Measurements from ENCODE around the gene CYBA.
"Not testable (repeated sequence)": the region's sequence is repeated elsewhere in the genome, so short reads cannot be mapped to it uniquely, and the experiment has no call there.

Gene CYBA

DNA sequence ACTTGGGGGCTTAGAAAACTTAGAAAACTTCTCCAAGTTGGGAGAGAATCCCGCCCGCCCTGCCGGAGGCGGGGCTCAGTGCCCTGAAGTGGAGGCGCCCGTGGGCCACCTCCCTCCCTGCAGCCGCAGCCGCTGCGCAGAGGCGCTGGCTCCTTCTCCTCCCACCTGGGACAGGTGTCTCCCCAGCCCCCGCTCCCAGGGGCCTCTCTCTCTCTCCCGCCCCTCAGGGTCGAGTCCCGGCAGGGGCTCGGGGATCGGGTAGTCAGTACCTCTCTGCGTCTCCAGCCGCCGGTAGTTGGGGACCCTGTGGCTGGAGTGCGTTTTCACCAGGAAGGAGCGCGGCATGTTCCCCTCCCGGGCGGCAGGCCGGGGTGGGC lies 35.2 kb upstream of the CYBA start:
- no peak for FAIRE-seq

DNA sequence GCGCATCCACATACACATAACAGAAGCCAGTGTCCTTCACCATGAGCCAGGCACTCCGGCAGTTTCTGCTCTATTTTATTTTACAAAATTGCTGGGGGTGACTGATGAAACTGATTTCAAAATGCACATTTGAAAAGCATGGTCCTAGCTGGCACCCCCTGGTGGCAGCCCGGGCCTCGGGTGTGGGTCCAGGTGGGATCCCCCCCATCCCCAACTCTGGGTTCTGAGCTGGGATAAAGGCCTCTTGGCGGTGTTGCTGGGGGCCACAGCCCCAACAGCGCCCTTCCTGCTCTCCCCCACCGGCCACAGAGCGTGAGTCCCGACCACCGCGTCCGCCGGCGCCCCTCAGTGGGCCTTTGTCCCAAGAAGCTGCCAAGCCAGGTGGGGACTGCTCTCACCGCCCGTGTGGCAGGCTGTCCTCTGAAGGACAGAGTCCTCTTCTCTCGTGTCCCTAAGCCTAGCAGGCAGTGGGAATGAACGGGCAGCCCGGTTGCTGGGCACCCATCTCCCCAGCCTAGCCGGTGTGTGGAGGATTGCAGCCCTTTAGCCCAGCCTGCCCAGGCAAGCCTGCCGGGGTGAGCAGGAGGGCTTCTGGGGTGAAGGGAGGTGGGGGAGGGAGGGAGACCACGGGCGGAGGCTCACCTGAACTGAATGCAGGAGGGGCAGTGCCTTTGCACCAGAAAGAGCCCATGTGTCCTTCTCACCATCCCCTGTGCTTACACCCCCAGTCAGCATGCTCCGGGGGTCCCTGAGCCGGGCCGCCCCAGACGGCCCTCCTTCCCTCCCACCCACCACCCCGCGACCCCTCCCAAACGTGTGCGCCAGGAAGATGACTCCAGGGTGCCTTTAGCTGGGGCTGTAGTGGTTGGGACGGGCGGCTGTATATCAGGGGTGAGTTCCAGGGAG lies 34.6 kb upstream of the CYBA start:
- no peak for FAIRE-seq

GRCh38 chr16:88684569-88685155 lies 33.8 kb upstream of the CYBA start:
- FAIRE-seq, result no peak

DNA sequence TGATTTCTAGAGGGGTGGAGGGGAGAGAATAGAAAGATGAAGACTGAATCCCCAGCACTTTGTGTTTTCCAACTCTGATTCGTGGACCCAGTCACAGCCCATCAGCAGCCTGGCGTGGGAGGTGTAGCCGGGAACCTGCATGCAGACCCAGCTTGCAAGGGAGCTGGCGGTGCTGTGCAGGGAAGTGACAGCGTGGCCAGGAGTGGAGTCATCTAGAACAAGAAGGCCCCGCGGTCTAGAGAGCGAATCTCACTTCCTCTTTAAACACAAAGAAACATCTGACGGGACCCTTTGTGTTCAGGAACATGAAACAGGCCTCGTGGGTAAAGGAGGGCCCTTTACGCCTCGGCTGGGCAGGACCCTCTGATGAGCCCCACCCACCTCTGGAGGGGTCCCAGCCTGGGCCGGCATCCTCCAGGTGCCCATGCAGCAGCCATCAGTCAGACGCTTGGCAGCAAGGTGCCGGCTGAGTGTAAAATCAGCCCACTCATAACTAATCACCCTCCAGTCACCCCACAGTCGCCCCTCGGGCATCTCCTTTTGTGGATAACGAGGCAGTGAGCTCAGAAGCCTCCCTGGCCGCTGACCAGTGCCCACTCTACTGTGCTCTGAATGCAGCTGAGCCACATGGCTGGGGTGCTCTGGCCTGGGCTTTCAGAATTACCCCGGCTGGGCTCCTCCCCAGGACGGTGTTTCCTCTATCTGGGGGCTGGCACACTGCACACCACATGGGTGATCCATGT lies 31.0 kb upstream of the CYBA start:
- FAIRE-seq, result no peak

DNA sequence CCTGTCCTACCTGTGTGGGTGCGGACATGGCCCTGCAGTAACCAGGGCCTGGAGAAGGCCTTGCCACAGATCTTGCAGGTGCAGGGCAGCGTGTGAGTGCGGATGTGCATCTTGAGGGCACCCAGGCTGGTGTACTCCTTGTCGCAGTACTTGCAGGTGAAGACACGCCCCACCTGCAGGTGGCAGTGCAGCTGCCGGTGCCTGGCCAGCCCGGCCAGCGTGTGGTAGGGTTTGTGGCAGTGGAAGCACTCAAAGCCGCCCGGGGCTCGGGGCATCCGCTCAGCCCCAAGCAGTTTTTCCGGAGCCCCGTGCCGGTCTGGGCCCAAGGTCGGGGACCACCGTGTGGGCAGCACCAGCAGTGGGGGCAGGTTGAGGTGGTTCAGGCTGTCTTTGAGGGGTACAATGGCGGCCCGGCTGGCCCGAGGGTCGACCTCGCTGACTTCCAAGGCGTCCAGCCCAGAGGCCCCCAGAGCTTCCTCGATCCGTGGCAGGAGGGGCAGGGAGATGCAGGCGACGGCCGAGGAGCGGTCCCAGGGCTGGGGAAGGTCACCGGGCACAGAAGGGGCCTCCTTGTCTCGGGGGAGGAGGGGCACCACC lies 30.3 kb upstream of the CYBA start:
- FAIRE-seq, result no peak

GRCh38 chr16:88680554-88681083 lies 29.8 kb upstream of the CYBA start:
- no peak for FAIRE-seq

GRCh38 chr16:88678224-88678979 lies 27.5 kb upstream of the CYBA start:
- FAIRE-seq, result no peak

GRCh38 chr16:88677721-88678120 lies 26.9 kb upstream of the CYBA start:
- no peak for FAIRE-seq

DNA sequence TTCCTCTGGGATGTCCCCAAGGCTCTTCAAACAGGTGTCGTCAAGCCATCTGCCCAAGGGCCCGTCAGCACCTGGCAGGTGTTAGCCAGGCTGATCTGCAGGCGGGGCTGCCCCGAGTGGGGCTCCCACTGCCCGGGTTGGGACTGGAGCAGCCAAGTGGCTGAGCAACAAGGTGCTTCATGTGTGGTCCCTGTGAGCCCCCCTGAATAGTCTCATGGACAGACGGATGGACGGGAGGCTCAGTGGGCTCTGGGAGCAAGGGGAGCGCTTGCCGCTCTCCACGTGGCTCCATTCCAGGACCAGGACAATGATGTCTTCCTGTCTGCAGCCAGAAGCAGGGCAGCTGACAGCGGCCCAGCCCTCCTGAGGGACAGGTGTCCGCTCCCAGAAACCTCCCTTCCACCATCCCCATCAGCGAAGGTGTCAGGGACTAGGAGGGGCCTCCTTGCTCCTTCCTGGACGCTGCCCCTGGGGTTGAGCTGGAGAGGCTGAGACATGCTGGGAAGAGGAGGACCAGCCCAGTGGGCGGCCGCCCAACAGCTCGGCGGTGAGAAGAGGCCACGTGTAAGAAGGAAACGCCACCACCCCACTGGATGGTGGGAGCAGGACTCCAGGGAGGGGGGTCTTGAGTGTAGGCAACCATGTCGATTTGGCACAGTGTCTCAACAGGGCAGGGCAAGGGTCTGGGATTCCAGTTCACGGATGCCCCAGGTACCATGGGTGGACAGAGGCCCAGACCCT lies 25.8 kb upstream of the CYBA start:
- no peak for FAIRE-seq

- no peak for FAIRE-seq
Measured at GRCh38 chr16:88673716-88674379, 23.0 kb upstream of the CYBA start.

DNA sequence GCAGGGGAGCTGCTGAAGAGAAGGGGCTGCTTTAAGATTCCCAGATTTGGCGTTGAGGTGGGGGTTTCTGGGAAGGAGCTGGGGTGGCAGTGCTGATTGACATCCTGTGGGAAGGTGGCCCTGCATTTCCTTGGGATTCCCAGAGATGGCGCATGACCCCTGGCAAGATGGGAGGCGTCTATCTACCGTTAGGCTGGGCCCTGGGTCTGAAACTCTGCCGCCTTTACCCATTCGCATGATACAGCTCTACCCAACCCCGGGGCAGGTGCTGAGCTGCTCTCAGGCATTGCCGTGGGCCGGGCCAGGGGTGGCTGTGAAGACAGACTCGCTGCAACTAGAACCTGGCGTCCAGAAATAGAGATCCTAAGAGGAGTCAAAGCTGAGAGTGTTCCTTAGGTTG lies 21.9 kb upstream of the CYBA start:
- no peak for FAIRE-seq

- no peak for FAIRE-seq
Measured at GRCh38 chr16:88671806-88672205, 21.0 kb upstream of the CYBA start.

DNA sequence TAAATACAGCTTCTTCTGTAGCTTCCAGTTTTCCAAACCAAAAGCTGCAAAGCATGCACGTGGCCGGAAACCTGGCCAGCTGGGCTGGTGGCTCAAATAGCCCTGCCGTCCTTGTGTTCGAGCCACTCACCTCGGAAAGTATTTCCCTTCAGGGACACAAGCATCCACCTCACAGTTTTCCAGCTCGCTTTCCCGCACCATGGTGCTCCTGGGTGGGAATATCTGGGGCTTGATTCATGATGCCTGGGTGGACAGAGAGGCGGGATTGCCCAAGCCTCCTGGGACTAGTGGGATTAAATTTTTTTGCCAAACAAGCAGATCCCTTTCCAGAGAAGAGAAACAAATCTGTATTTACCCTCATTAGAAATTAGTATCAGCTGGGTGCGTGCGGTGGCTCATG lies 19.1 kb upstream of the CYBA start:
- FAIRE-seq, result no peak

DNA sequence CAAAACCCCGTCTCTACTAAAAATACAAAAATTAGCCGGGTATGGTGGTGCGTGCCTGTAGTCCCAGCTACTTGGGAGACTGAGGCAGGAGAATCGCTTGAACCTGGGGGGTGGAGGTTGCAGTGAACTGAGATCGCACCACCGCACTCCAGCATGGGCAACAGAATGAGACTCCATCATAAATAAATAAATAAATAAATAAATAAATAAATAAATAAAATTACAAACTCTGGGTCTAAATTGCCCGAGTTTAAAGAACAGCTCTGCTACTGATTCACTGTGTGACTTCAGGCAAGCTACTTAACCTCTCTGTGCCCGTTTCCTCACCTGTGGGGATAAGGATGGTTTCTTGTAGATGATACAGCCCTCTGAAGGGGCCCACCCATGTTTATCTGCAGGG lies 18.6 kb upstream of the CYBA start:
- not testable (repeated sequence) for FAIRE-seq

DNA sequence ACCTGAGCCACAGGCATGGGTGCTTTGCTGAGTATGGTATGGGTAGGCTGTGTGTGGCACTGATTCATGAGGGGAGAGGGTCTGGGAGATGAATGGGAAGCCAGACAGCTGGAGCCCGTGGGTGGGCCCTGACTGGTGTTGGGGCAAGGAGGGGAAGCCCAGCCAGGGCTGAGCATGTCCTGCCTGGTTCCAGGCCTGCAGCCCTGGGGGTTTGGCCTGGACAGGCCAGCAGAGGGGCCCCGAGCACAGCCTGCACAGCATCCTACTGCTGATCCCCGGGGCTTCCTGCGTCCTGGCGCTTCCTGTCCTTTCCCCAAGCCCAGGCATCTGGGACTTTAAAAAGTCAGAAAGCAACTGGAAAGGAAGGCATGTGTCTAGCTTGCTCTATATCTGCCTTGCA lies 16.6 kb upstream of the CYBA start:
- no peak for FAIRE-seq

- FAIRE-seq, result no peak
Measured at GRCh38 chr16:88665570-88665969, 14.7 kb upstream of the CYBA start.

- FAIRE-seq, result no peak
Measured at GRCh38 chr16:88665148-88665547, 14.3 kb upstream of the CYBA start.

GRCh38 chr16:88662843-88663606 lies 12.2 kb upstream of the CYBA start, which contains the start of gene MVD:
MVD (minus strand) TSS chr16:88663091; CDS start chr16:88663080, 11 bp downstream.
- no peak for FAIRE-seq

- FAIRE-seq, result no peak
Measured at GRCh38 chr16:88662222-88662842, 11.5 kb upstream of the CYBA start.

- FAIRE-seq, result no peak
Measured at GRCh38 chr16:88661468-88661867, 10.6 kb upstream of the CYBA start.

All from islet of Langerhans (tissue), 1 donor.